Testis (tissue), 2 donors: Measurements from ENCODE around the gene PLCB3.

Experiments
- CTCF ChIP-seq, 3 experiments: fragments of 450-650 bp in 2 of 3; fragments of 200-600 bp in 1 of 3; sonication (generic) in 1 of 3; IDR thresholded peaks; one replicate each; pipeline ENCODE4 v1.5.1; 2016 to 2019; ENCODE audit warnings: antibody characterized with exemption in 3 of 3, mild to moderate bottlenecking in 2 of 3, moderate library complexity in 1 of 3
- POLR2A ChIP-seq: fragments of 450-650 bp; IDR thresholded peaks from one replicate; pipeline ENCODE4 v1.6.1; 2017; ENCODE audit warnings: antibody characterized with exemption, mild to moderate bottlenecking, moderate library complexity

DNA sequence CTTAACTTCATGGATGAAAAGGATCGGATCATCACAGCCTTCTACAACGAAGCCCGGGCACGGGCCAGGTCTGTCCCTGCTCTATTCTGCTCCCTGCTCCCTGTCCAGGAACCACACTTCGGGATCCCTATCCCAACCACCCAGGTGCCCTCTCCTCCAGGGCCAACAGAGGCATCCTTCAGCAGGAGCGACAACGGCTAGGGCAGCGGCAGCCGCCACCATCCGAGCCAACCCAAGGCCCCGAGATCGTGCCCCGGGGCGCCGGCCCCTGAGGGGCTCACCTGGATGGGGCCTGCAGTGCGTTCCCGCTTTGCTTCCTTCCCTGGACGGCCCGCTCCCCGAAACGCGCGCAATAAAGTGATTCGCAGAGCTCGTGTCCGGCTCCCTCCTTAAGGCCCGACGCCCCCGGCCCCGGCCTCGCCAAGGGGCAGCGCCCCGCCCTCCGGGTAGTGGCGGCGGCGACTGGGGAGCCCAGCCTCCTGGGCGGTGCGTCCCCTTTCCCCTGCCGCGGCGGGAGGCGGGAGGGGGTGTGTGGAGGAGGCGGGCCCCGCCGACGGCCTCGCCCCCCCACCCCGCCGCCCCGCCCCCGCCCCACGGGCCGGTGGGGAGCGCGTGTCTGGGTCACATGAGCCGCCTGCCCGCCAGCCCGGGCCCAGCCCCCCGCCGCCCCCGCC, 17.3 kb upstream of the PLCB3 start, which contains the start of gene VEGFB:
- TF ChIP-seq POLR2A = no peak
- no peak for TF ChIP-seq CTCF (IDR thresholded peaks at IDR 0.05)
